HG03175 (cell line): ENCODE results near the gene VIM.

Experiments used
- ATAC-seq: cut with Tn5 transposase; IDR thresholded peaks from one replicate; pipeline ENCODE4 v1.9.1; 2021; ENCODE audit warnings: mild to moderate bottlenecking, moderate library complexity; ENCODE audit not compliant: unreplicated experiment

VIM gene

GRCh38 chr10:17228091-17229015 is at the start of gene VIM:
Gene VIM, plus strand, starts transcription at chr10:17228241. Its CDS starts 1,182 bp downstream, at chr10:17229423.
- peak; percentile 37 for ATAC-seq

DNA sequence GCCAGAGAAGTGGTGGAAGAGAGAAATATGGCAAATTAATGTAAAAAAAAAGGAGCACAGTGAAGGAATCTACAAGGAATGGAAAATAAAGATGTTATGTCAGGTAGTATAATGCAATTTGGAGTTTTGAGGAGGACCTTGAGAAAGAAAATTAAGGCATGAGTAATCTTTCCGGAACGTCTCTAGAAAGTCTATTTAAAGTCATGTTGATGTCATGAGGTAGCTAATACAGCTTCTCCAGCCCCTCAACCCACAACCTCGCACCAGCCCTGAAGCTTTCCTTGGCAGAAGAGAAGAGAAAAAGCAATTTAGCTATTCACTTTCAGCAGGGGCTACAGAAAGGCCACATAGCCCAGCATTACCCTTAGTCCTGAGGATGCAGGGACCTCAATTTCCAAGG is 49.0 kb upstream of the VIM start:
- no peak for ATAC-seq

GRCh38 chr10:17181110-17181509 is 46.9 kb upstream of the VIM start:
- no peak for ATAC-seq

DNA sequence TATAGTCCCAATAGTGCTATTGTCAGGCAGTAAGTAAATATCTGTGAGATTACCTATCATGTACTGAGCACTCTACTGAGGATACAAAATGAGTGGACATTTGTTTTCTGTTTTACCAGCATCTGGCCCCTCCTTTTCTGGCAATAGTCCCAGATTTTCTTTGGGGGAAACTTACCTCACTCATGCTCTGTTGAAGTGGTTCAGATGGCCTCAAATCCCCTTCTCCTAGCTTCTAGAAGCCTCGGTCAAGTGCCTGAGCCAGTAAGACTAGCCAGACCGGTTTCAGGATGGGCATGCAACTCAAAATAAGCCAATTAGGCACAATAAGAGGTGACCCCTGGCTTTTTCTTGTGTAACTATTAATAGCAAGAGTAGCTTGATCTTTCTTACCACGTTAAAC is 46.3 kb upstream of the VIM start:
- no peak for ATAC-seq

- no peak for ATAC-seq
Observed at GRCh38 chr10:17183110-17183509, 44.9 kb upstream of the VIM start.

DNA sequence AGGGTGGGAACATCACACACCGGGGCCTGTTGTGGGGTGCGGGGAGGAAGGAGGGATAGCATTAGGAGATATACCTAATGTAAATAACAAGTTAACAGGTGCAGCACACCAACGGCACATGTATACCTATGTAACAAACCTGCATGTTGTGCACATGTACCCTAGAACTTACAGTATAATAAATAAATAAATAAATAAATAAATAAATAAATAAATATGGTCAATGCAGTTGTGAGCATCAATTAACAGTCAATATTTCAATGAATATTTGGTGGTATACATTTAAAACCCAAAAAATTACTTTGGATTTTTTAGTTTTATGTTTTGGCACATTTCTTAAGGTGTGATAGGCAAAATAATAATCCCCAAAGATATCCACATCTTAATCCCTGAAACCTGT is 42.2 kb upstream of the VIM start:
- ATAC-seq, result no peak

DNA sequence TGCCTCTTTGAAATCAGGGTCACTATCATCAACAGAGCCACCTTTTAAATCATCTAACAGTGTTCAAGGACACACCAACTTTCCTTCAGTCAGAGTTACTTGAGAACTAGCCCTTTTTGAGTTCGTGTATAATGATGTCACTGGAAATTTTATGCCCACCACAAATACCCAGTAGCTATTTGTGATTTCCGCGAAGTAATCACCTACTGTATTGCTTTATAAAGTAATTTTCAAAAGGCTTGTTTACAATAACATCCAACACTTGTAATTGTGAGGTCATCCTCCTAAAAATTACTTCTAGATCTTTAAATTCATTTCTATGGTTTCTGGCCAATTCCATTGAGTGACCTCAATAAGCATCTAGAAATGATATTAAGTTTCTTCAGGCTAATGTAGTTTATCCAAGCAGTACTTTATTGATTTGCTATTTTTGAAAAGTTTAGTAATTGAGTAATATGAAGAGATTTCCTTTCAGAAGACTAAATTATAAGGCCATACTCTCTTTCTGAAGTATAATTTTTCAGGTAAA is 39.3 kb upstream of the VIM start:
- ATAC-seq, result no peak

DNA sequence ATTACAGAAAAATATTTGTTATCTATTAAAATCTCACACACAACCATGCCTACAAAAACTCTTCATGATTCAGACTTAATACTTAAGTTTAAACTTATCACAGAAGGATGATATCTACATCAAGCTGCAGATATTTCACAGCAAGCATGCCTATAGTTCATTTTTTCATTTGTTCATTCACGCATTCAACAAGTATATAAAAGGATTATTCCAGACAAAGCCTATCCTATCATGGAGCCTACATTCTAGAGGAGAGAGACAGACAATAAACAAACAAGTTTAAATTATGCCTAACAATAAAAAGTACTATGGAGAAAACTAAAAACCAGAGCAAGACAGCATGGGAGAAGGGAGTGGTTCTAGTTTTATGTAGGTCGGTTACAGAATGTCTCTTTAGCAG is 37.4 kb upstream of the VIM start:
- no peak for ATAC-seq

- ATAC-seq, result no peak
Observed at GRCh38 chr10:17195083-17195482, 33.0 kb upstream of the VIM start.

DNA sequence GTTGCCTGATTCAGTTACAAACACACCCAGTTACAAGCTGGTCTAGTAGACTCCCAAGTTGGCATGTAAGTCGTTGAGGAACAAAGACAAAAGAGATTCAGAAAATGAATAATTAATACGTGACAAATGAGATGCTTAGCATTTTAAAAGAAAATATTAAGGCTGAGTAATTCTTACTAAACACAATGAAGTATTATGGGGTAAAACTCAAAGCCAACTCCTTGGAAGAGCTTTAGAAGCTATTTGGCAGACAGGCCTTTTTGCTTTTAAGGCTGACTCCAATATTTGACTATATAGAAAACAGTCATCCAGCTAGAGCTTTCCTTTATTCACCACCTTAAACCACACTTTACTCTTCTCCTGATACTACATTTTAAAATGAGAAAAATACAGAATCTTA is 32.0 kb upstream of the VIM start:
- no peak for ATAC-seq

DNA sequence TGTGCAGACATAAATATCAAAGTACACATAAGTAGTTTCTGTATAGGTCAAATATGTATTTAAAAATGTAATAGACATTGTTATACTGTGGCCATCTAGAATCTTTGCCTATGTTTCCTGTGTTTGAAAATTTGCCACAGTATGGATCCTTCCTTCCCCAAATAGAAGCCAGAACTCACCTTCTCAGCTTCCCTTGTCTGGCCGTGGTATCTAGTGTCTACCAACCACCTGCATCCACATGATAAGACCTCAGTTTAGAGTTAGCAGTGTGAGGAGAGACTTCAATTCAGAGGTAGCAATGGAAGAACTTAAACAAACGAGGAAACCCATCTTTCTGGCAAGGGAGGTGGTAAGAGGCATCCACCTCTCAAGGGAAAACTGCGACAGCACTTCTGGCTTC is 31.5 kb upstream of the VIM start:
- ATAC-seq, result no peak

- no peak for ATAC-seq
Observed at GRCh38 chr10:17199351-17199804, 28.7 kb upstream of the VIM start.

DNA sequence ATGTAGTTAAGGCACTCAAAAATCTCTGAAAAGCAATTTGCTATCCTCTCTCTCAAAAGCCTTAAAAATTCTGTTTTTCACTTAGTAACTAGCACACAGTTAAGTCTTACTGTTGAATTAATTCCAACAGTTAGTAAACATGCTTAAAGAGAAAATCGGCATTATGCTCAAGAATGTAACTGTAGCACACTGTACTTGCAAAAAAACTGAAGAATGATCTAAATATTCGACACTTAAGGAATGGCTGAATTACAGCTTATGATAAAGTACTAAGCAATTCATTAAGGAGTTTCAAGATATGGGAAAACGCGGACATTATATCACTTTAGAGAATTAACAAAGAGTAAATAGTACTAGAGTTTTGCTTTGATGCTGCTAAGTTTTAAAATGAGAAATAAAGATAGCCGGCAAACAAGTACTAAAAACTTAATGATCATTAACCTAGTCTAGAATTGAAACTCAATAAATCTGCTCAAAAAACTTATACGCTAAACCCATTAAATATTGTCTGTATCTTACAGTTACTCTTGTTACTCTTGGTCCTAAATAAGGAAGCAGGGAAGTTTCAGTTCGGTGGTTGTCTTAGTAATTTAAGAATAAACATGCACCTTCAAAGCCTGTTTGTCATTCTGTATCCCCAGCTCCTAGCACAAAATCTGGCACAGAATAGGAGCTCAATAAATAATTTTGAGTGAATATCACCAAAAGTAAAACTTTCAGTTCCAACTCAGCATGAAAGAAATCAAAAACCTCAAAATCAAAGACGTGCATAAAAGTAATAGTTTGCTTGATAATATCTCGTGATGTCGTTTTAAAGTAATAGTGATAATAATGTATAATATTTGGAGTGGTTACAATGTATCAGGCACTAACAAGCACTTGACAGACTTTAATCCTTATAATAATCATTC is 27.8 kb upstream of the VIM start:
- peak; percentile 22 for ATAC-seq

GRCh38 chr10:17200912-17201793 is 26.9 kb upstream of the VIM start, which contains the start of gene TRDMT1:
Gene TRDMT1, minus strand, starts transcription at chr10:17201672. Its CDS starts 38 bp downstream, at chr10:17201634.
- ATAC-seq, result peak; percentile 88

DNA sequence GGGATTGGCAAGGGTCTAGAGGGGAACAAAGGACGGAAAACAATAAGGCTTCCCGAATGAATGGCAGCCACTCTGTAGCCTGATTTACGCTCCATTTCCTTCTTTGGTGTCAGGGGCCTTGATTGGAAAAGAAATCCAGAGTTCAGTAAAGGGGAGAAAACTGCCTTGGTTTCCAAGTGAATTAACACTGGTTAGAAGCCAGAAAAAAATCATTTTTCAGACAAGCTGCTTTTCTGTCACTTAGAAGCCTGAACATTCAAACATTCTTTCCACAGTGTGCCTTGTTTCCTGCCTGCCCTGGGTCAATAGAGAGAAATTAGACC is 26.3 kb upstream of the VIM start:
- ATAC-seq, result no peak

GRCh38 chr10:17202506-17202905 is 25.5 kb upstream of the VIM start:
- no peak for ATAC-seq

DNA sequence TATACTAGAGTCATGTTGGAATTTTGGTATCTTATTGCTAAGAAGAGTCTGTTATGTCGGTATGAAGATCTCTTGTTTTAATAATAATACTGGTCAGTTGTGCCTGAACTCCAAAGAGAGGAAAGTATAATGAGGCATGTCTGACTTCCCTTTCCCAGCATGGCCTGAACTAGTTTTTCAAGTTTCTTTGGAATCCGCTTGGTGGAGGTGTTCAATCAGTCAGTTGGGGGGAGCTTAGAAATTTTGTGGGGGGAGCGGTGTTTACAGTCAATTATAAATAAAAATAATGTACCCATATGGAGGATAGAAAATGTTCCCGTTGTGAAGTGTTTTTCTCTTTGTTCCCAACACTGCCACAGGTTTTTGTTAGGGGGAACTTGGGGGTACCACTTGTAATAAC is 25.0 kb upstream of the VIM start:
- ATAC-seq, result no peak

- no peak for ATAC-seq
Observed at GRCh38 chr10:17203416-17203815, 24.6 kb upstream of the VIM start.

DNA sequence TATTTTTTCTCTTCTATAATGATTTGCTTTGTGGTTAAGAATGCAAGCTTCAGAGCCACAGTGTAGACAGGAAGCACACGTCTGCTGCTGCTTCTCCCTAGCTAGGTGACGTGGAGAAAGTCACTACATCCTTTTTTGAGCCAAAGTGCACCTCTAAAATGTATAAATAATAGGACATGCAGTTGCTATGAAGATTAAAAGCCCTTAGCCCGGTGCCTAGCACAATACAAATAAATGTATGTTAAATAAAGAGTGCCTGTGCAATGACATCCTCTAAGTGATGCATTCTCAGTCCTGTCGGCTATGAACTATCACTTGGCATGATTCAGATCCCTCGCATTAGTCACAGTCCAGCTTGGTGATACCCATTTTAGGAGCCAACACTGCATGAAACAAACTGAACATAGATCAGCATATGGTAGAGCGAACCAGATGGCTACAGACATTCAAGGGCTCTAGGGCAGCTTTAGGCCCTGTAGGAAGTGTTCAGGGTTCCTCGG is 21.8 kb upstream of the VIM start:
- peak; percentile 68 for ATAC-seq

- no peak for ATAC-seq
Observed at GRCh38 chr10:17208476-17208875, 19.6 kb upstream of the VIM start.
